Esophagus squamous epithelium (tissue), 4 donors: ENCODE data around the gene TNN.

Experiments used
- POLR2A ChIP-seq, 4 donors: fragments of 450-650 bp; IDR thresholded peaks; one replicate each; pipeline ENCODE4 v1.6.1; 2017; ENCODE audit warnings: antibody characterized with exemption in 4 of 4, mild to moderate bottlenecking in 4 of 4, moderate library complexity in 3 of 4
- TF ChIP-seq, protein P1 (sequence below), 6 experiments: fragments of 450-650 bp in 4 of 6; fragments of 200-600 bp in 2 of 6; sonication (generic) in 2 of 6; IDR thresholded peaks; one replicate each; pipeline ENCODE4 v1.5.1; 2016 to 2019; ENCODE audit warnings: antibody characterized with exemption in 6 of 6, mild to moderate bottlenecking in 4 of 6, moderate library complexity in 4 of 6

DNA sequence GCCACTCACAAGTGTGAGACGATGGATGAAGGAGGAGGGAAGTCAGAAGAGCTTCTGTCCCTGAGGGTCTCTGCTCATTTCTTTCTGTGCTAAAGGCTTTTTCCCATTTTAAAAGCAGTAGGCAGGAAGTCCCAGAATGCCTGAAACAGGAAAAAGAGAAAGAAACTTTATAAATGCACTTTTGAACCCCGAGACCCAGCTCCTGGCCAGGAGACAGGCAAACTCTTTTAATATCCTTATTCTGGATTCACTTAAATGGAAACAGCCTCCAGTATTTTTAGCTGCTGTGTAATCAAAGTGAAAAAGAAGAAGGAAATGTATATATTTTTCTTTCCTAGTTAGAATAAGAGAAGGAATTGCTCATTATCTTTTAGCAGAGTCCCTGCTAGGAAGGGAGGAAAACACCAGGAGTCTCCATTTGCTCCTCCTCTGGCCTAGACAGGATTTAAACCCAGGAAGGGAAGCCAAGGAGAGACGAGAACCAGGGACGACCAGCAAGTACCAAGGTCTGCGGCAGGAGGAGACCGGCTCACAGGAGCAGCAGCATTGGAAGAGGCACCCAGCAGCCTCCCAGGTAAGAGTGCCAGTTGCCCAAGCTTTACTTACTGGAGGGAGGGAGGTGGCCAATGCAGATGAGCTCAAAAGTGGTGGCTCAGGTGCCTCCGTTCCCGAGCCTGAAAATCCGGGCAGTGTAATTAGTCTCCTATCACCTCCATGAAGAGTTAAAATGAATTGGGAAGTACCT lies at the start of gene TNN:
- TF ChIP-seq, protein P1, sequence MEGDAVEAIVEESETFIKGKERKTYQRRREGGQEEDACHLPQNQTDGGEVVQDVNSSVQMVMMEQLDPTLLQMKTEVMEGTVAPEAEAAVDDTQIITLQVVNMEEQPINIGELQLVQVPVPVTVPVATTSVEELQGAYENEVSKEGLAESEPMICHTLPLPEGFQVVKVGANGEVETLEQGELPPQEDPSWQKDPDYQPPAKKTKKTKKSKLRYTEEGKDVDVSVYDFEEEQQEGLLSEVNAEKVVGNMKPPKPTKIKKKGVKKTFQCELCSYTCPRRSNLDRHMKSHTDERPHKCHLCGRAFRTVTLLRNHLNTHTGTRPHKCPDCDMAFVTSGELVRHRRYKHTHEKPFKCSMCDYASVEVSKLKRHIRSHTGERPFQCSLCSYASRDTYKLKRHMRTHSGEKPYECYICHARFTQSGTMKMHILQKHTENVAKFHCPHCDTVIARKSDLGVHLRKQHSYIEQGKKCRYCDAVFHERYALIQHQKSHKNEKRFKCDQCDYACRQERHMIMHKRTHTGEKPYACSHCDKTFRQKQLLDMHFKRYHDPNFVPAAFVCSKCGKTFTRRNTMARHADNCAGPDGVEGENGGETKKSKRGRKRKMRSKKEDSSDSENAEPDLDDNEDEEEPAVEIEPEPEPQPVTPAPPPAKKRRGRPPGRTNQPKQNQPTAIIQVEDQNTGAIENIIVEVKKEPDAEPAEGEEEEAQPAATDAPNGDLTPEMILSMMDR (IDR thresholded peaks at IDR 0.05) = no peak
- no peak for TF ChIP-seq POLR2A (IDR thresholded peaks at IDR 0.05)
